ENCODE measurements around the gene FCER1A.
"Not testable (repeated sequence)": the region's sequence is repeated elsewhere in the genome, so short reads cannot be mapped to it uniquely, and the experiment has no call there.

FCER1A gene

DNA sequence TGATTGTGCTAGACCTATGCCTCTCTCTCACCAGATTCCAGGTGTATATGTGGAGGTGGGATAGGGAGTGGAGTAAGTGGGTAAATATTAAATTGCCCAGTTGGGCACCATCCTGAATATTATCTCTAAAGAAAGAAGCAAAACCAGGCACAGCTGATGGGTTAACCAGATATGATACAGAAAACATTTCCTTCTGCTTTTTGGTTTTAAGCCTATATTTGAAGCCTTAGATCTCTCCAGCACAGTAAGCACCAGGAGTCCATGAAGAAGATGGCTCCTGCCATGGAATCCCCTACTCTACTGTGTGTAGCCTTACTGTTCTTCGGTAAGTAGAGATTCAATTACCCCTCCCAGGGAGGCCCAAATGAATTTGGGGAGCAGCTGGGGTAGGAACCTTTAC, at the start of gene FCER1A:
TSS of gene FCER1A (plus strand) at position 242 of the 400 bp plus-strand sequence. CDS start at position 271, 29 bp downstream.
- DNase-seq = no peak

DNA sequence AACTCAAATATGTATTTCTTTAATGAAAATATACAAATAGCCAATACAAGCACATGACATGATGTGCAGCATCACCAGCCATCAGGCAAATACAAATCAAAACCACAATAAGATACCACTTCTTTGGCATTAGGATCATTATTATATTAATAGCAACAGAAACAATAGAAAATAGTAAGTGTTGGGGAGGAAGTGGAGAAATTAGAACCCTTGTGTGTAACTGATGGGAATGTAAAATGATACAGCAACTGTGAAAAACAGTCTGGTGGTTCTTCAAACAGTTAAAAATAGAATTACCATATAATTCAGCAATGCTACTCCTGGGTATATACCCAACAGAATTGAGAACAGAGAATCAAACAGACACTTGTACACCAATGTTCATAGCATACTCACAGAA, 40.8 kb upstream of the FCER1A start:
- no peak for DNase-seq

GRCh38 chr1:159261721-159262494, 40.2 kb upstream of the FCER1A start:
- DNase-seq = no peak

- DNase-seq = no peak
Observed at GRCh38 chr1:159266832-159267231, 35.3 kb upstream of the FCER1A start.

GRCh38 chr1:159274631-159275030, 27.5 kb upstream of the FCER1A start:
- DNase-seq = no peak

- no peak for DNase-seq
Observed at GRCh38 chr1:159275891-159276290, 26.2 kb upstream of the FCER1A start.

GRCh38 chr1:159279773-159280172, 22.4 kb upstream of the FCER1A start:
- no peak for DNase-seq

DNA sequence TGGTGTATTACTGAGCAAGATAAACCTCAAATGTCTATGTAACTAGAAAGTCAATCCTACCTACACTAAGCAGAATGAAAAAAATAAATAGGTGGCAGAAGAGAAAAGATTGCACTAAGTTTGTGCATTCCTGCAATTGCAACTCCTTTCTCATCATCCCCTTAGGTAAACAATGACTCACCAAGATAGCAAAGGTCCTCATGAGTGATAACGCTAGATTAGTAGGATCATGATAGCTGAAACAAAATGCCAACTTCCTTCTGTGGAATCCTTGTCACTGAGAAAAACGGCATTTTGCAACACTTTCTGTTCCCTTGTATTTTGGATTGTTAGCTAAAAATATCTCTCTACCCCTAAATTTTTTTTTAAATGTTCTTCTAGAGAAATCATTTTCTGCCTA, 20.0 kb upstream of the FCER1A start:
- no peak for DNase-seq

DNA sequence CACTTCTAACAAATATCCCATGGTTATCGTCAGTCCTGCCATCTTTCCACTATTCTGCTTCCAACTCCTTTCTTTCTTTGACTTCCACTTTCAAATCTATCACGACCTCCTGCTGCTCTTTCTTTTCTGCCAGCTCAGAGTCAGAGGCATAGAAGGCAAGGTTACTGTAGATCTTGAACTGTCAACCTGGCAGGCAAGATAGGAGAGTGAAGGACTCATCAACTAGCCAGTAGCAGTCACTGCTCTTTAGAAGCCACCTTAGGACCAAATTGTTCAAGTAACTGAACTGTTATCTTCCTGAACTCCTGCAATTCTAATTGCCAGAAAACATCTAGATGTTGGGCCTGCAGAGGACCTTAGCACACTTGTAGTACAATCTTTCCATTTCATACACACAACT, 13.1 kb upstream of the FCER1A start:
- no peak for DNase-seq

- no peak for DNase-seq
Observed at GRCh38 chr1:159291424-159291823, 10.7 kb upstream of the FCER1A start.

GRCh38 chr1:159296706-159297375, 5.3 kb upstream of the FCER1A start:
- DNase-seq = no peak

DNA sequence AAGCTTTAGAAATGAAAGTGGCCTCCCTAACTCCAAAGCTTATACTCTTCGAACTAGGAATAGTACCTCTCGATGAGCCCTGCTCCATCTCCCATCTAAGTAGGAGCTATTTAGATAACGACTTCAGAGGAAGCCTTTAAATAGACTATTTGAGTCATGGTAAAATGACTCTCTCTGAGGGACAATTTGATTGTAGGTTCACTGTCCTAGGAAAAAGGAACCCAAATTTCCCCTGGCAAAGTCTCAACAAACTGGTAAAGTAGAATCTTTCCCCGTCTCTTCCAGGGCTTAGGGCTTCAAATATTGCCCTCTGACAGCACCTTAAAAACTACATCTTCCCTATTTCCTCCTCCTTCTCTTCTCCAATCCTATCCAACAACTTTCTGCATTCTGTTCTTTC, 2.0 kb upstream of the FCER1A start:
- DNase-seq = no peak

- DNase-seq = no peak
Observed at GRCh38 chr1:159307346-159308020, 5.3 kb downstream of the FCER1A start.

DNA sequence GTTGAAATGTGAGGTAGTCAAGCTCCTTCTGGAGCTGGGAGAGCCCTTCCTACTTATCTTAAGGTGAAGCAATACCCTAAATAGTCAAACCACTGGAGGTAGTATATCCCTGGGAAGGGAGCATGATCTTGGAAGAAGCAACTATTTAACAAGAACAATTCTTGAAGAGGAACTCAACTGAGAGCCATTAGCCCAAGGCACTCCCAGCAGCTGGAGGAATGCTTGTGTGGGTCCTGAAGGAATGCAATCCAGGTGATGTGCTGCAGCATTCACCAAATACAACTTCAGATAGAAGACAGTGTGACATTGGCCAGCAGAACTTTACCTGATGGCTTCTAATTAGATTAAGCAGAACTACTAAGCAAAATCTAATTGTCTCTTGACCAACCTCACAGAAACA, 9.5 kb downstream of the FCER1A start:
- DNase-seq = no peak

DNA sequence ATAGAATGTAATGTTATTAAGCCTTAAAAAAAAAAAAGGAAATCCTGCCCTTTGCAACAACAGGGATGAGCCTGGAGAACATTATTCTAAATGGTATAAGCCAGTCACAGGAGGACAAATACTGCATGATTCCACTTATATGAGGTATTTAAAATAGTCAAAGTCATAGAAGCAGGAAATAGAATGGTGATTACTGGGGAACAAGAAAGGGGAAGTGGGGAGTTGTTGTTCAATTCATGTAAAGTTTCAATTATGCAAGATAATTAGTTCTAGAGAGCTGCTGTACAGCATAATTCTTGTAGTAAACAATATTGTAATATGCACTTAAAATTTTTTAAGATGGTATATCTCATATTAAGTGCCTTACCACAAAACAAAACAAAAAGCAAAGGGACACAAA, 13.2 kb downstream of the FCER1A start:
- DNase-seq = no peak

DNA sequence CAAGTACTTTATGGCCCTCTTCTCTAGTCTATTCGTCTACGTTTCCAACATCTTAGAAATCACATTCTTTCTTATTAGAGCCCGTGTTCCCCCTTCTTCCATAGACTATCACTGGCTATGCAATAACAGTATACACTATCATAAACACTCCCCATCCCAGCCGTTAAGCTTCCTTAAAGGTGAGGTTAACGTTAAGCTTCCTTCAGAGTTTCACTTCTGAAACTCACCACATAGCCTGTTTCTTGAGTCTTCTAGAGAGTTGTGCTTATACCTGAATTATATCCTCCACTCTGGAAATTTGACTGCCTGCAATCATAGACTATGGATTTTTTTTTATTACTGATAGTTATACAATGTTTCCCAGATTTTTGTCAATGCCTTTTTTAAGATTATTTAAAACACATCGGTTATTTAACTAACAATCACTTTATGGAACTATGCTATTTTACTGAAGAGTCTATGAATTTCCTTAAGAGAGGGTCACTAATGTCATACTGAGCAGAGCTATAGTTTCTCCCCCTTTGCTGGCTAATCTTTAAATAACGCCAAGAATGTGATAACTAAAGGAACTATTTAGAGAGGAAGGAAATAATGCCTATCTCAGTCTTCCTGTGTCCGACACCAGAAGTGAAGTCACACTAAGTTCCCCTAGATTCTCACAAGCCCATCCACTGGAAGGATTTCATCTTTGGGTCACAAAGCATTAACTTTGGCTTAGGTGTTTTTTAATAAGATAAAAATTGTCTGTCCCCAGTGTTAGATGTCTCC, 16.8 kb downstream of the FCER1A start:
- no peak for DNase-seq

DNA sequence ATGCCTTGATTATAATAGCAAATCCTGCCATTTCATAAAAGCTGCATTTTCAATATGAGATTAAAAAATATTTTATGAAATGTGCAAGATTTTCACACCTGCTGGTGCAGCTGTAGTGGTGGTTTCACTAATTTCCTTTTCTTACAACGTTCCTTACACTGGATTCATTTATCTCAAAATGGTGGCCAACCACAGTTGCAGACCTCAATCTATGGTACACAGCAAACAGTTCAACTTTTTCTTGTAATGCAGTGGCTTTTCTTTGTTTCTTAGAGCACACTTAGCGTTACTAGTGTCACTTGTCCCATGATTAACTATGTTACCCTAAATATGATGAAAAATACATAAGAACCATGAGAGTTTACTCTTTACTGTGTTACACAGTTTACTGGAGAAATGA, 32.7 kb downstream of the FCER1A start:
- no peak for DNase-seq

DNA sequence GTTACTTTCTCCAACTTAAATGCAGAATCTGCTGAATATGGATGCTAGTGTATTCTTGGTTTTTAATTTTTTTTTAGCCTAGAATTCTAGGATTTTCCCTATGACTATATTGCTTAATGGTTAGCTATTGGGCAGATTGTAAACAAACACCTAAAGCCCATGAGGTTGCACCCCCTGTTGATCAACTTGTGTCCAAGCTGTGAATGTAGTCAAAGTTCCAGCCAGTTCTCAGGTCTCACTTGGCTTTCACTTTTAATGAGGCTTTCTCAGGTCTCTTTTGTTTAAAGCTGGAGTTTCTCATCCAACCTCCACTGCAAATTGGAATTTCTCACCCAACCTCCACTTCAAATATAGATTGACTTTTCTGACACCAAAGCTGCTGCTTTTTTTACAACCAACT, 35.9 kb downstream of the FCER1A start:
- DNase-seq = no peak

- DNase-seq = no peak
Observed at GRCh38 chr1:159339536-159339935, 37.4 kb downstream of the FCER1A start.

GRCh38 chr1:159341736-159342135, 39.6 kb downstream of the FCER1A start:
- no peak for DNase-seq

DNA sequence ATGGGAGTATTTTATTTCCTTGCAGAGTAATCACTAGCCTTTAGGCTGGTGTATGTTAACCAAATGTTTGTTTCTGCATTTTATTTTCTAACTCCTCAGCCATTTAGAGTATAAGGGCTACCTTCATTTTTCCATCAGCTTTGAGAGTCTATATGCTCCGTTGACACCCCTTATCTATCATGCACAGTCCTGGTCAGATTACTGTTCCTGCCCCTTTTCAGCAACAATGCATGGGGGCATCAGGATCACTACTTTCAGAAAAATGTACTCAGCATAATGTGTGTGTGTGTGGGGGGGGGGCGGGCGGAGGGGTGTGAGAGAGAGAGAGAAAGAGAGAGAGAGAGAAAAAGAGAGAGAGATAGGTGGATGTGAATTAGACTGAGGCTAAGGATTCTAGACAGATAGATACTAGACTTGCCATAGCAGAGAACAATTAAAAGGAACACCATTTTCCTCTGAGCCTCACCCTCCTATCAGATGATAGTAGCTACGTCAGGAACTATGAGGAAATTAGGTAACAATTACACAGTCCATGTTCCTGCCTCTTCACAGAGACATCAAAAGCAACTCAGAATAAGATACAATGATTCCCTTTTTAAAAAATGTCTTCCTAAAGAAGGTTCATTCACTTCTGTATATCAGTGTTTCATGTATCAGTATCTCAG, 40.8 kb downstream of the FCER1A start:
- no peak for DNase-seq

GRCh38 chr1:159349374-159349773, 47.2 kb downstream of the FCER1A start:
- not testable (repeated sequence) for DNase-seq

- DNase-seq = no peak
Observed at GRCh38 chr1:159352436-159352835, 50.3 kb downstream of the FCER1A start.
